Left cardiac atrium (tissue), 4 donors: ENCODE data around the gene CHRNA7. TPM values are rescaled to one million over a fixed set of nuclear protein-coding genes. Genes with fewer than 3 reads are reported as not detected.

Experiments
- ATAC-seq, 2 donors: fragments of 200-7000 bp; cut with Tn5 transposase; one replicate each; pipeline ENCODE4 v1.9.1; 2020; ENCODE audit warnings: mild to moderate bottlenecking in 2 of 2, moderate library complexity in 2 of 2
- DNase-seq: peaks from one replicate; pipeline ENCODE4 v3.0.0-alpha.2; 2020
- intact Hi-C, 2 donors: fragments of 100-400 bp; cut with DNase I; formaldehyde crosslinking; loops; one replicate each; pipeline versions ENCODE4 v1.14.1 to v1.15.1; 2022 to 2023
- total RNA-seq, 2 donors: library from RNA; stranded (reverse); fragmentation: NEBNext Ultra II Directional; extraction: Animal tissue kit (Norgen Biotek cat#: 25700); gene quantifications; one replicate each; pipeline ENCODE4 v1.2.1, GENCODE V29; 2021
- donor health status: DM: no; HTN: yes; CAD: no.
- donor health status: DM: no; HTN: yes; CAD: no; lungs with severe emphysema.
- donor health status: DM: yes; HTN: yes; CAD: no.
- donor health status: Dilated cardiomyopathy.

The CHRNA7 gene
- total RNA-seq, 2 donors from 2014 or later, result 0.77 to 1.5 TPM

DNA sequence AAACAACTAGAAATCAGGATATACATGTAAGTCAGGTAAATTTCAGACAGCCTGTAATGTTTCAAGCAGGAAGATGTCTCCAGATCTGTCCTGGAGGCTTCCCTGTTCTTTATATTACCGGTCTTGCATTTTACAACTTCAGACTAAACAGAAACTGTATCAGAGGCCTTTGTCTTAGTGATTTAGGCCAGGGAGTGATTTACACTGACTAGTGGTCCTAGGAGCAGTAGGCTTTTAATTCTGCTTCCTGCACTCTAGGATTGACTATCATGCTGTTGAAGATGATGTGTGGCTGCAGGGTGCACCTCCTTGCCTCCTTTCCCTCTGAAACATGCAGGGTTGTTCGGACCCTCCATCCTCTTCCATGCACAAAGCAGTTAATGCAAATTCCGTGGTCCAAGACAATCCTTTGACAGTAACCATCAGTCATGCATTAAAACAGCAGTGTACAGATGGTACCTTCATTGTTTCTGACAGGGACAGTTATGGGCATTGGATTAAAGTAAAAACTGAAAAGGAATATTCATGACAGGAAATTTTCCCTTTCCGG lies 27.6 kb downstream of the CHRNA7 start:
- ATAC-seq, result no peak
- no peak for DNase-seq
- intact Hi-C loops, result no loop called here

DNA sequence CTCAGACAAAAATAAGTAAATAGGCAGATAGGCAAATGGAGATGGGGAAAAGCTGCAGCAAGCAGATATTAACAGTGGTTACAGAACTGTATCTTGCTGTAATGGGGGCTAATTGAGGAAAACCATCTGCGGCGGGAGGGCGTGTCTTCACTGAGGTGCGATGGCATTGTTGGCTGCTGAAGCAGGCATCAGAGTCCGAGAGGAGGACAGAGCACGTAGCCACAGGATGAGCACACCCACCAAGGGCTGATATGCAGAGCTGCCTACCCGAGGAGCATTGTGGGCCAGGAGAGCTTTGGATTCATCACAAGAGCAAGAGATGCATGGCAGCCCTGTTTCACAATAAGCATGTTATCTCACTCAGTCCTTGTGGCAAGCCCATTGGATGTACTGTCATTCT lies 30.4 kb downstream of the CHRNA7 start:
- DNase-seq (no peak), ATAC-seq (no peak)
- intact Hi-C loops, result no loop called here

DNA sequence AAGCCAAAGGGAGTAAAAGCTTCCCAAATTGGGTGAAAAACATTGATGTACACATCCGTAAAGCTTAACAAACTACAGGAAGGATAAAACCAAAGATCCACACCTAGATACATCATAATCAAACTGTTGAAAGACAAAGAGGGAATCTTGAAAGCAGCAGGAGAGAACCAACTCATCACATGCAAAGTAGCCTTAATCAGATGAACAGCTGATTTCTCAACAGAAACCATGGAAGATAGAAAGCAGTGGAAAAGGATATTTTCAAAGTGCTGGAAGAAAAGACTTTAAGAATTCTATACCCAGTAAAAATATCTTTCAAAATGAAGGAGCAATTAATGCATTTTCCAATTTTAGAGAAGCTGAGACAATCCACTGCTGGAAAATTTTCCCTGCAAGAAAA lies 36.8 kb downstream of the CHRNA7 start:
- ATAC-seq (no peak), DNase-seq (no peak)
- intact Hi-C loops, result no loop called here

DNA sequence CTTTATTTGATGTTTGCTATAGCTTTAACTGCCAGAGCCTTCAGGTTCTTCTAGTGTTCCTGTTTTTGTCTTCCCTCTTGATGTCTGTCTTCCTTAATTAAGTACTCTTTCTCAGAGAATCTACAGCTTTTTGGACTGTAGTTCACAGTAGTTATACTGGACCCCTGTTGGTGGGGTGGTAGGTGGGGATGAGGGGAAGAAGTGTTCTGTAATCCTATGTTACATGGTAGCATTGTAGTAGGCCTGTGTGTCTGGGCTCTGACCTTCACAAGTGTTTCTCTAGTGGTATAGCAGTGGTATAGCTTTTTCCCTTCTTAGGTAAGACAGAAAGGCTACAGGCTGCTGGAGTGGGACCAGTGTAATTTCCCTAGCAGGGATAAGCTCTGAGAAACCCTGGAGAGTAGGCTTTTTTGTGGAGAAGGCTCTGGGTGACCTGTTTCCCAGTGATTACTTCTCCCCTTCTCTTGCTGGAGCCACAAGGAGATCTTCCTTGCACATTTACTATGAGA lies 59.6 kb downstream of the CHRNA7 start:
- ATAC-seq, result no peak
- no peak for DNase-seq
- intact Hi-C loops, result no loop called here

DNA sequence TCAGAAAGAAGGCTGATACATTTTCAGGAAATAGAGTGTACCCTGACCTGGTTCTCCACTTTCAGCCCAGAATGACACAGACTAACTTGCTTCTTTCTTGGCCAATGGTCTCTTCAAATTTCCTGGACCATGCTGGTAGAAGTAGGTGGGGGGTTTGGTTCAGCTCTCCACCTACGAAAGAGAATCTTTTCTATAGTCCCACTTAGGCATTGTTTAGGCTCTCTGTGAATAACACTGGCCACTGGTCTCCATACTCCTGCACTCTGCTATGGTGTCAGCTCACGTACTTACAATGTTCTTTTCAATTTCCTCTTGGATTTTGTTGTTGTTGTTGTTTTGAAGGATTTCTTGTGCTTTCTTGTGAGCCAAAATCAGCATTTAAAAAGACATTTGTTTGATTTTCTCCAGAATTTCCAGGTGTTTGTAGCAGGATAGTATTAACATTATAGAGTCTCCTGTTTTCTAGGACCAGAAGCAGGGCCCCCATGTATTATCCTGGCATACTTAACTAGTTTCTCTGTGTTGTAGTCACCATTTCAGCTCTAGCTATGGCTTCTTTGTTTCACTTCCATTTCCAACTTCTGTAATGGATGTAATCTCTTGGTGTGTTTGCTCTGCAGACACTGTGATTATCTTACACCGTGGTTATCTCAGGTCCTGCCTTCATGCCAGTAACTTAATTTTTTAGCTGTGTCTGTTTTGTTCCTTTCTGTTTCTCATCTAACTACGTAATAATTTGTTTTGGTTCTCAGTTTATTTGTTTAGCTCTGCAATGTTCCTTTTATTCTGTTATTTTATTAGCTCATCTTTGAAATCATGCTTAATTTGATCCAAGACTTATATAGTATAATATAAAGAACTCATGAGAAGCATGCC lies 61.4 kb downstream of the CHRNA7 start:
- DNase-seq (no peak), ATAC-seq (no peak)
- intact Hi-C loops, result no loop called here

DNA sequence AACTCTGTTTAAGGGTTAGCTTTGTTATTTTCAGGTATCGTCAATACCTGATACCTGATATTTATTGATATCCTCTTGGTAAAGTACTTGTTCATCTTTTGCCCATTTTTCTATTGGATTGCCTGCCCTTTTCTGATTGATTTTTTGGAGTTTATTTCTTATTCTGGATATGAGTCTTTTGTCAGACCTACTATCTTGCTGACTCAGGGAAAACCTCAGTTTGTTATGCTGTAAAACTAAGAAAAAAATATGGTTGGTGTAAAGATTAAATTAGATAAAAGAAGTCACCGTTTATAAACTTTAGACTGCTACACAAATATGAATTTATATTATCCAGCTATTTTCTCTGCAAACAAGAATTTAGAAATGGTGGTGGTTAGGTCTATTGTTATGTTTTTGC lies 65.9 kb downstream of the CHRNA7 start:
- intact Hi-C loops, result no loop called here
- no peak for DNase-seq
- ATAC-seq, result no peak

- no peak for ATAC-seq
- intact Hi-C loops, result no loop called here
- DNase-seq, result no peak
Observed at GRCh38 chr15:32096916-32097617, 66.8 kb downstream of the CHRNA7 start.

- DNase-seq, result no peak
- ATAC-seq, result no peak
- intact Hi-C loops, result no loop called here
Observed at GRCh38 chr15:32098033-32098432, 67.7 kb downstream of the CHRNA7 start.

GRCh38 chr15:32099097-32099785 lies 68.9 kb downstream of the CHRNA7 start:
- no peak for ATAC-seq
- intact Hi-C loops, result no loop called here

GRCh38 chr15:32099956-32100684 lies 69.8 kb downstream of the CHRNA7 start:
- ATAC-seq (no peak), DNase-seq (no peak)
- intact Hi-C loops, result no loop called here

More at GRCh38 chr15:32099097-32099785, 68.9 kb downstream of the CHRNA7 start:
- no peak for DNase-seq

DNA sequence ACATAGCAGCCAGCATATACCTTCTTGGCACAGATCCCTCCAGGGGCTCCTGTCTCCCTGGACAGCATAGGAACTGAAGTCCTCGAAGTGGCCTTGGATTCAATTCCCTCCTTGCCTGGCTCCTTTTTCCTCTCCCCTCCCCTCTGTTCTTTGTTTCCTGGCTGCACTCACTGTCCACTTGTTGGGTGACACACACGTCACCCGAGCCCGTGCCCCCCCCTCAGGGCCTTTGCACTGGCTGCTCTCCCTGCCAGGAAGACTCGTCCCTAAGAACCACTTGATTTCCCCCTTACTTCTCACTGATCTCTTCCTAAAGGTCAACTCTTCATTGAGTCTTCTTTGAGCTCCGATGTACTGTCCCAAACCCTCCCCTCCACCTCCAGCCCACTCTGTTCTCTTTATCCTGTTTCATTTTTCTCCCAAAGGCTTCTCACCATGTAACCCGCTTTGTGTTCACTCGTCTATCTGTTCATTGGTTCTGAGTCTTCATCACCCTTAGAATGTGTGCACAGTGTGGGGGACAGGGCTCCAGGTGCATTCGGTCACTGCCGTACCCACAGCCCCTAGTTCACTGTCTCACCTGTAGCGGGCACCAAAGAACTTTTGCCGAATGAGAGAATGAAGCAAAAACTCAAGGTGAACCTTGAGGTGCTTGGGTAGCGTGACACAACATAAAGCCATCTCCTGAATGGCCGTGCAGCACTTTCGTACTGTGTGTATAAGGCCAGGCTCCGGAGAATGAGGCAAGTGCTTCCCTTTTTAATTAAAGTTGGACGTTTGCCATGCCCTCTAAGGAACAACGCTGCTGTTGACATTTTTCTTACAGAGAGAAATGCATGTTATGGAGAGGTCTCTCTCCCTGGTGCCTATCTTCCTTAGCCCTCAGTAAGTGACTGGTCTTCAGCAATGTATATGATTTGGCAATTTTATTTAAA lies 74.0 kb downstream of the CHRNA7 start:
- intact Hi-C loops, result no loop called here
- peak in 1 of 2 donors; percentile 57 for ATAC-seq
- no peak for DNase-seq

GRCh38 chr15:32105258-32106241 lies 75.2 kb downstream of the CHRNA7 start:
- ATAC-seq (peak; percentile 38 to 87), DNase-seq (peak; percentile 37)
- intact Hi-C loops, result no loop called here

DNA sequence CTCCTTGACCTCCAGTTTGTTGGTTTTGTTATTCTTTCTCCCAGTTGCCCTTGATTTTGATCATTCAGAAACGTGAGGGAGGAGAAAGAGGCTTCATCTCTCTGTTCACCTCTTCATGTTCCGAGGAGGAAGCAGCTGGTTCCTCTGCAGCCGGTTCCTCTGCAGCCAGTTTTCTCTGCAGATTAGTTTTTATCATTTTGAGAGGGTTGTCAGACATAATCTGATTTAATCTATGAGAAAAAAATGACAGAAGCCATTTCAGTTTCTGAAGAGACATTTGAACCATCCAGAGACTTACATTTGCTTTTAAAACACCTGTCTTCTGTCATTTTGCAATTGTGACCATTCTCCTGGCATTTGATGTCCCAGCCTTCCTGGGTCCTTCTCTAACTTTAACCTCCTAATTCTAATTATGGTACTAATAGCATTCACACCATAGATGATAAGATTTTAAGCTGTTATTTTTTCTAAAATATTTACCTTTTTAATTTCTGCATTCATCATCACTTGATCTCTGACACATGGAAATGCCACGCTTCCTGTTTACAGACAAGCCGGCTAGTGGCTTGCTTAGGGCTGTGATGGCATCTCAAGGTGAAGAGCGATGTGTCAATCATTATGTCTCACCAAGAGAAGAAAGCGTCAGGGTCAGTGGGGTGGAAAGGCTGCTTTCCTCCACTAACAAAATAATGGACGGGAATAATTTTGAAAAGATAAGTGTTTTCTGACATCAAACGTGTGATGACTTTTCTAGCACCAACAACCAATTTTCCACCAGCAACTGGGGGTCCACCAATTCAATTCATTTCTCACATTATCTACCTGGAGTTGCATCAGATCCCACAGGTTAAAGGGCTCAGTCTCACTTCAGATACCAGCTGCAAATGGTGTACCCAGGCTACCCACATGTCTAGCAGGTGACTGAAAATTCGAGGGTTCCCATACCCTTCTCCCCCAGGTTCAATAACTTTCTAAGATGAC lies 76.4 kb downstream of the CHRNA7 start:
- no peak for ATAC-seq
- no peak for DNase-seq
- intact Hi-C loops, result no loop called here

- DNase-seq, result no peak
- intact Hi-C loops, result no loop called here
- no peak for ATAC-seq
Observed at GRCh38 chr15:32107477-32108080, 77.3 kb downstream of the CHRNA7 start.

GRCh38 chr15:32108661-32109060 lies 78.3 kb downstream of the CHRNA7 start:
- ATAC-seq (no peak), DNase-seq (no peak)
- intact Hi-C loops, result no loop called here
